Trophoblast cell (in vitro differentiated cells and primary cell): ENCODE results near the gene SND1.

Experiments
- DNase-seq, 2 donors: peaks; one replicate each; pipeline ENCODE4 v3.0.0-alpha.2; 2016
- H2AFZ ChIP-seq: 2 replicates; pipeline ENCODE4 v1.6.1; 2013; ENCODE audit warnings: low read length, moderate library complexity, mild to moderate bottlenecking; ENCODE audit not compliant: insufficient read depth, poor library complexity
- H2AK5ac ChIP-seq: 2 replicates; pipeline ENCODE4 v1.6.1; 2013; ENCODE audit warnings: mild to moderate bottlenecking, low read length
- H2BK120ac ChIP-seq: 2 replicates; pipeline ENCODE4 v1.6.1; 2013; ENCODE audit warnings: low read length, mild to moderate bottlenecking, moderate library complexity; ENCODE audit not compliant: insufficient read depth, poor library complexity
- H2BK12ac ChIP-seq: 2 replicates; pipeline ENCODE4 v1.6.1; 2013; ENCODE audit warnings: mild to moderate bottlenecking, low read length, moderate library complexity
- H2BK5ac ChIP-seq: 2 replicates; pipeline ENCODE4 v1.6.1; 2013; ENCODE audit warnings: low read length, low read depth, moderate library complexity, mild to moderate bottlenecking; ENCODE audit not compliant: poor library complexity
- H3K14ac ChIP-seq: 2 replicates; pipeline ENCODE4 v1.6.1; 2013; ENCODE audit warnings: mild to moderate bottlenecking, low read length
- H3K18ac ChIP-seq: 2 replicates; pipeline ENCODE4 v1.6.1; 2013; ENCODE audit warnings: mild to moderate bottlenecking, low read length
- H3K23ac ChIP-seq: 2 replicates; pipeline ENCODE4 v1.6.1; 2013; ENCODE audit warnings: low read length
- H3K27ac ChIP-seq: 2 replicates; pipeline ENCODE4 v1.5.1; 2013; ENCODE audit warnings: low read depth, mild to moderate bottlenecking, inconsistent platforms, low read length, moderate library complexity
- H3K27me3 ChIP-seq: 2 replicates; pipeline ENCODE4 v1.6.1; 2013; ENCODE audit warnings: inconsistent platforms, mild to moderate bottlenecking, low read length, moderate library complexity; ENCODE audit not compliant: insufficient read depth
- H3K36me3 ChIP-seq, 2 experiments: 1 replicate in 1 of 2; 2 replicates in 1 of 2; pipeline ENCODE4 v1.6.1; 2013; ENCODE audit warnings: low read length in 2 of 2, mild to moderate bottlenecking in 2 of 2, moderate library complexity in 1 of 2; ENCODE audit not compliant: insufficient read depth in 2 of 2, control insufficient read depth in 1 of 2
- H3K4ac ChIP-seq: 2 replicates; pipeline ENCODE4 v1.6.1; 2013; ENCODE audit warnings: low read depth, mild to moderate bottlenecking, low read length, moderate library complexity
- H3K4me1 ChIP-seq, 2 experiments: 1 replicate in 1 of 2; 2 replicates in 1 of 2; pipeline ENCODE4 v1.6.1; 2013; ENCODE audit warnings: low read length in 2 of 2, mild to moderate bottlenecking in 2 of 2, moderate library complexity in 1 of 2; ENCODE audit not compliant: insufficient read depth in 2 of 2, control insufficient read depth in 1 of 2
- H3K4me2 ChIP-seq: 2 replicates; pipeline ENCODE4 v1.6.1; 2013; ENCODE audit warnings: inconsistent platforms, mild to moderate bottlenecking, low read length, moderate library complexity
- H3K4me3 ChIP-seq: 2 replicates; pipeline ENCODE4 v1.5.1; 2013; ENCODE audit warnings: mild to moderate bottlenecking, low read depth, low read length, inconsistent platforms
- H3K79me1 ChIP-seq: one replicate; pipeline ENCODE4 v1.6.1; 2013; ENCODE audit warnings: low read length
- H3K79me2 ChIP-seq: 2 replicates; pipeline ENCODE4 v1.6.1; 2013; ENCODE audit warnings: low read length, mild to moderate bottlenecking; ENCODE audit not compliant: control insufficient read depth, insufficient read depth, poor library complexity
- H3K9ac ChIP-seq: 2 replicates; pipeline ENCODE4 v1.6.1; 2013; ENCODE audit warnings: mild to moderate bottlenecking, low read length
- H3K9me3 ChIP-seq: 2 replicates; pipeline ENCODE4 v1.6.1; 2013; ENCODE audit warnings: low read depth, mild to moderate bottlenecking, control low read depth, inconsistent platforms, low read length; ENCODE audit not compliant: insufficient read depth
- H4K12ac ChIP-seq: 2 replicates; pipeline ENCODE4 v1.6.1; 2013; ENCODE audit warnings: low read depth, mild to moderate bottlenecking, low read length, moderate library complexity
- H4K8ac ChIP-seq: 2 replicates; pipeline ENCODE4 v1.6.1; 2013; ENCODE audit warnings: low read depth, mild to moderate bottlenecking, low read length, moderate library complexity
- H4K91ac ChIP-seq: one replicate; pipeline ENCODE4 v1.6.1; 2013; ENCODE audit warnings: low read depth, mild to moderate bottlenecking, low read length, moderate library complexity
- WGBS: extraction: QIAGEN DNeasy Blood & Tissue Kit; methylation state at CpG from one replicate; pipeline ENCODE4 v1.1.7; 2013; ENCODE audit warnings: missing lambda C conversion rate; ENCODE audit not compliant: insufficient read length, insufficient coverage; ENCODE audit errors: extremely low coverage; 5-methylcytosine and 5-hydroxymethylcytosine counted together

The SND1 gene

GRCh38 chr7:127954357-127954748 is 302.4 kb downstream of the SND1 start:
- H4K91ac ChIP-seq: no peak overlapping the region
- peak overlapping the region; percentile 34 for H3K4me2 ChIP-seq
- H2BK12ac ChIP-seq: no peak overlapping the region
- H3K79me1 ChIP-seq: peaks cover 4% of the 10 kb centered on the region
- H3K23ac ChIP-seq: no peak overlapping the region
- H3K18ac ChIP-seq: no peak overlapping the region
- no peak overlapping the region for H3K14ac ChIP-seq
- no peak overlapping the region for H2AFZ ChIP-seq
- peaks cover 10 to 22% of the 10 kb centered on the region in 2 experiments for H3K4me1 ChIP-seq
- peak overlapping the region; percentile 43 for H2BK5ac ChIP-seq
- no peaks in the 10 kb centered on the region for H3K9me3 ChIP-seq
- no peak overlapping the region for H4K12ac ChIP-seq
- no peaks in the 10 kb centered on the region for H3K36me3 ChIP-seq
- H3K4me3 ChIP-seq: no peak overlapping the region
- no peaks in the 10 kb centered on the region for H3K27me3 ChIP-seq
- H4K8ac ChIP-seq: no peak overlapping the region
- no peak for DNase-seq
- no peak overlapping the region for H2BK120ac ChIP-seq
- no peak overlapping the region for H3K9ac ChIP-seq
- no peak overlapping the region for H2AK5ac ChIP-seq
- peak overlapping the region; percentile 38 for H3K4ac ChIP-seq
- WGBS: no CpG with 5 or more reads among the region's 2 CpGs
- peak overlapping the region; percentile 50 for H3K27ac ChIP-seq
- no peaks in the 10 kb centered on the region for H3K79me2 ChIP-seq

- Histone ChIP-seq H3K79me2 (no peaks in the 10 kb centered on the region), H2AK5ac (no peak overlapping the region)
- no CpG with 5 or more reads among the region's 7 CpGs for WGBS
These were observed 303.1 kb downstream of the SND1 start for GRCh38 chr7:127955051-127955531.

DNA sequence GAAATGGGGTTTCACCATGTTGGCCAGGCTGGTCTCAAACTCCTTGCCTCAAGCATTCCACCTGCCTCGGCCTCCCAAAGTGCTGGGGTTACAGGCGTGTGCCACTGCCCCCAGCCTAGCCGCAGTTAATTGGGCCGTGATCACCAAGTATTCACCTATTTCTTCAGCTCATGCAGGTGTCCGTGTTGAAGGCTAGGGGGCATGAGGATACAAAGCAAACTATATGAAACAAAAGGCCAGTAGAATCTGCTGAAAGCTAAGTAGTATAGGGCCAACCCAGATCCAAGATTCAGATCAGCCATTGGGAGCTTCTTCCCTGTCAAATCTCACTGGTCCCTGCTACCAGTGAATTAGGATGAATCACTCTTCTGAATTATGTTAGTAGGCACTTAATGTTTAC is 305.9 kb downstream of the SND1 start:
- Histone ChIP-seq H2AFZ (no peak overlapping the region), H4K91ac (no peak overlapping the region), H2BK5ac (no peak overlapping the region), H3K27me3 (no peaks in the 10 kb centered on the region), H3K79me2 (no peaks in the 10 kb centered on the region), H2BK120ac (no peak overlapping the region), H3K36me3 (peaks cover 4 to 11% of the 10 kb centered on the region in 2 experiments), H4K8ac (no peak overlapping the region), H3K18ac (no peak overlapping the region), H3K4me3 (no peak overlapping the region), H4K12ac (no peak overlapping the region), H3K4me2 (no peak overlapping the region), H3K4ac (no peak overlapping the region), H3K23ac (no peak overlapping the region), H3K9ac (no peak overlapping the region), H3K9me3 (no peaks in the 10 kb centered on the region), H2BK12ac (no peak overlapping the region), H3K27ac (no peak overlapping the region), H3K4me1 (peaks cover 10 to 14% of the 10 kb centered on the region in 2 experiments), H3K79me1 (peaks cover 4% of the 10 kb centered on the region), H3K14ac (no peak overlapping the region), H2AK5ac (no peak overlapping the region)
- no CpG with 5 or more reads among the region's 5 CpGs for WGBS
- no peak for DNase-seq

More at GRCh38 chr7:127955051-127955531, 303.1 kb downstream of the SND1 start:
- no peak for DNase-seq
- Histone ChIP-seq H3K9ac (no peak overlapping the region), H3K36me3 (peaks cover 2 to 3% of the 10 kb centered on the region in 2 experiments), H2BK120ac (no peak overlapping the region), H2AFZ (no peak overlapping the region), H3K14ac (no peak overlapping the region), H3K18ac (peak overlapping the region; percentile 1), H2BK12ac (no peak overlapping the region), H2BK5ac (no peak overlapping the region), H4K12ac (no peak overlapping the region), H3K4ac (no peak overlapping the region), H4K91ac (no peak overlapping the region), H3K4me2 (no peak overlapping the region), H3K27me3 (no peaks in the 10 kb centered on the region), H4K8ac (no peak overlapping the region), H3K79me1 (peaks cover 4% of the 10 kb centered on the region), H3K4me1 (peaks cover 10 to 16% of the 10 kb centered on the region in 2 experiments), H3K9me3 (no peaks in the 10 kb centered on the region), H3K23ac (no peak overlapping the region), H3K27ac (no peak overlapping the region), H3K4me3 (no peak overlapping the region)

- Histone ChIP-seq H2AFZ (no peak overlapping the region), H3K9me3 (no peaks in the 10 kb centered on the region), H3K4ac (no peak overlapping the region), H4K8ac (no peak overlapping the region), H4K12ac (no peak overlapping the region), H3K4me1 (peaks cover 6 to 8% of the 10 kb centered on the region in 2 experiments), H3K4me2 (no peak overlapping the region), H3K27ac (no peak overlapping the region), H3K14ac (no peak overlapping the region), H3K18ac (no peak overlapping the region), H2BK12ac (no peak overlapping the region), H3K23ac (no peak overlapping the region), H4K91ac (no peak overlapping the region), H3K27me3 (no peaks in the 10 kb centered on the region), H2BK5ac (no peak overlapping the region), H3K4me3 (no peak overlapping the region), H2BK120ac (no peak overlapping the region), H3K79me2 (no peaks in the 10 kb centered on the region), H3K9ac (no peak overlapping the region), H2AK5ac (no peak overlapping the region), H3K36me3 (peaks cover 4 to 11% of the 10 kb centered on the region in 2 experiments), H3K79me1 (peaks cover under 1% of the 10 kb centered on the region)
- no CpG with 5 or more reads among the region's 4 CpGs for WGBS
- DNase-seq: no peak
These were observed 307.8 kb downstream of the SND1 start for GRCh38 chr7:127959770-127960169.
